Psoas muscle (tissue), 8 donors: ENCODE results near the gene BAK1. TPM values are rescaled to one million over a fixed set of nuclear protein-coding genes. Genes with fewer than 3 reads are reported as not detected.
A peak's percentile ranks its signal among the peaks of the same experiment; 100 is the strongest.

ENCODE experiments used
- ATAC-seq, 4 donors: fragments of 200-7000 bp; cut with Tn5 transposase; one replicate each; pipeline ENCODE4 v1.9.1; 2020; ENCODE audit warnings: moderate library complexity in 3 of 4, mild to moderate bottlenecking in 2 of 4
- DNase-seq, 2 donors: peaks; one replicate each; pipeline ENCODE4 v3.0.0-alpha.2; 2020
- H3K27ac ChIP-seq: fragments of 200-600 bp; one replicate; pipeline ENCODE4 v1.8.0; 2022
- H3K27me3 ChIP-seq, 3 donors: fragments of 200-600 bp in 1 of 3; one replicate each; pipeline versions ENCODE4 v1.6.1 to v1.8.0; 2013 to 2022; ENCODE audit warnings: low read length in 2 of 3, mild to moderate bottlenecking in 2 of 3, moderate library complexity in 1 of 3; ENCODE audit not compliant: insufficient read depth in 3 of 3
- H3K36me3 ChIP-seq, 2 donors: fragments of 200-600 bp in 1 of 2; one replicate each; pipeline versions ENCODE4 v1.6.1 to v1.8.0; 2013 to 2022; ENCODE audit warnings: low read depth in 1 of 2, mild to moderate bottlenecking in 1 of 2, moderate library complexity in 1 of 2; ENCODE audit not compliant: insufficient read depth in 1 of 2
- H3K4me1 ChIP-seq: fragments of 200-600 bp; one replicate; pipeline ENCODE4 v1.8.0; 2022
- H3K4me3 ChIP-seq: fragments of 200-600 bp; one replicate; pipeline ENCODE4 v1.8.0; 2022; ENCODE audit warnings: mild to moderate bottlenecking
- H3K9me3 ChIP-seq: fragments of 200-600 bp; one replicate; pipeline ENCODE4 v1.8.0; 2022
- CTCF ChIP-seq: fragments of 200-600 bp; IDR thresholded peaks from one replicate; pipeline ENCODE4 v1.8.0; 2022; ENCODE audit warnings: antibody characterized with exemption
- WGBS, 3 donors: extraction: QIAGEN DNeasy Blood & Tissue Kit; methylation state at CpG; one replicate each; pipeline versions ENCODE4 v1.1.6 to v1.1.7; 2013; 5-methylcytosine and 5-hydroxymethylcytosine counted together
- intact Hi-C, 2 donors: fragments of 100-400 bp; cut with DNase I; formaldehyde crosslinking; loops; one replicate each; pipeline versions ENCODE4 v1.11.0 to v1.14.2; 2022
- polyA plus RNA-seq, 3 donors: library from polyadenylated mRNA; stranded (reverse); fragments of 200-250 nt; gene quantifications; one replicate each; pipeline ENCODE4 v1.2.3, GENCODE V29; 2013
- total RNA-seq, 4 donors: library from RNA; stranded (reverse); fragmentation: NEBNext Ultra II Directional in 2 of 4; extraction: Animal tissue kit (Norgen Biotek cat#: 25700) in 2 of 4; gene quantifications; one replicate each; pipeline versions ENCODE4 v1.2.1 to v1.2.4, GENCODE V29; 2021 to 2023
- donor health status: healthy with polysubstance abuse.
- donor health status: DM: no; HTN: no; CAD: no; lungs with moderate emphysema.
- donor health status: Bipolar disorder and iron deficiency.
- donor health status: healthy.
- donor health status: DM: yes; HTN: yes; CAD: no.
- donor health status: DM: no; HTN: no; CAD: no.
- donor health status: DM: no; HTN: no; CAD: no.
- donor health status: DM: yes; HTN: yes; CAD: no.

Gene BAK1
- total and polyA plus RNA-seq, 7 donors: 10.3 to 55.9 (median 19.8) TPM

GRCh38 chr6:33576668-33577067 is 3.4 kb downstream of the BAK1 start:
- Histone ChIP-seq H3K27ac (peak overlapping the region; percentile 4), H3K4me1 (peaks cover 3% of the 10 kb centered on the region), H3K9me3 (no peaks in the 10 kb centered on the region), H3K36me3 (peaks cover 4 to 34% of the 10 kb centered on the region in 2 donors), H3K27me3 (no peaks in the 10 kb centered on the region), H3K4me3 (no peak overlapping the region)
- no peak for TF ChIP-seq CTCF
- ATAC-seq: no peak
- 76 to 78% (median 77%) methylated on average over 11 of the region's 11 CpGs for WGBS, 3 donors
- intact Hi-C loops: loop anchor here (5.0 to 10.0 kb wide), 2 partner anchors 122 to 124 kb away; partner anchors contain the start of gene ZBTB9 (in 2 of the 2)
- DNase-seq: no peak

GRCh38 chr6:33575211-33575610 is 4.9 kb downstream of the BAK1 start:
- Histone ChIP-seq H3K27me3 (no peaks in the 10 kb centered on the region), H3K4me1 (peaks cover 3% of the 10 kb centered on the region), H3K27ac (no peak overlapping the region), H3K36me3 (peaks cover 4 to 34% of the 10 kb centered on the region in 2 donors), H3K9me3 (no peaks in the 10 kb centered on the region), H3K4me3 (no peak overlapping the region)
- ATAC-seq (no peak), DNase-seq (no peak)
- 91 to 95% (median 91%) methylated on average over 7 to 8 of the region's 8 CpGs for WGBS, 3 donors
- no peak for TF ChIP-seq CTCF
- intact Hi-C loops: loop anchor here (5.0 to 10.0 kb wide), 2 partner anchors 120 to 123 kb away; partner anchors contain the start of gene ZBTB9 (in 2 of the 2)

- Histone ChIP-seq H3K36me3 (peaks cover 0 to 27% of the 10 kb centered on the region in 2 donors), H3K27me3 (no peaks in the 10 kb centered on the region), H3K4me3 (peak overlapping the region; percentile 84), H3K27ac (peak overlapping the region; percentile 96), H3K4me1 (no peaks in the 10 kb centered on the region), H3K9me3 (no peaks in the 10 kb centered on the region)
- TF ChIP-seq CTCF: no peak
- 41 to 51% (median 45%) methylated on average over 11 of the region's 11 CpGs for WGBS, 3 donors
- no peak for DNase-seq
- intact Hi-C loops: loop anchor here in 1 of 2 donors (10.0 kb wide), 1 partner anchor 117 kb away; the partner anchor contains the start of gene ZBTB9
- peak in 2 of 4 donors; percentile 22 to 45 for ATAC-seq
Observed at GRCh38 chr6:33571637-33572316, 8.3 kb downstream of the BAK1 start.

- 0 to 1% (median 1%) methylated on average over 43 to 44 of the region's 44 CpGs for WGBS, 3 donors
- no peaks in the 10 kb centered on the region for H3K9me3 ChIP-seq
- H3K4me3 ChIP-seq: peak overlapping the region; percentile 84
- H3K27ac ChIP-seq: peak overlapping the region; percentile 96
- no peak for TF ChIP-seq CTCF
- H3K4me1 ChIP-seq: no peaks in the 10 kb centered on the region
- intact Hi-C loops: loop anchor here in 1 of 2 donors (10.0 kb wide), 1 partner anchor 116 kb away; the partner anchor contains the start of gene ZBTB9
- peak; percentile 94 to 99 (median 96) for ATAC-seq
- H3K36me3 ChIP-seq: peaks cover 0 to 23% of the 10 kb centered on the region in 2 donors
- DNase-seq: peak; percentile 83 to 88
- no peaks in the 10 kb centered on the region for H3K27me3 ChIP-seq
Observed at GRCh38 chr6:33570806-33571636, 9.1 kb downstream of the BAK1 start.
